HG03135 (cell line): ENCODE measurements around the gene HNRNPLL.

Experiments used
- ATAC-seq: cut with Tn5 transposase; IDR thresholded peaks from one replicate; pipeline ENCODE4 v1.9.1; 2021; ENCODE audit warnings: mild to moderate bottlenecking, moderate library complexity; ENCODE audit not compliant: unreplicated experiment

The HNRNPLL gene

GRCh38 chr2:38598200-38598990 lies 4.3 kb downstream of the HNRNPLL start:
- no peak for ATAC-seq

- ATAC-seq = no peak
Observed at GRCh38 chr2:38597115-38597514, 5.6 kb downstream of the HNRNPLL start.

- no peak for ATAC-seq
Observed at GRCh38 chr2:38596229-38596628, 6.5 kb downstream of the HNRNPLL start.

GRCh38 chr2:38592951-38593350 lies 9.8 kb downstream of the HNRNPLL start:
- no peak for ATAC-seq

DNA sequence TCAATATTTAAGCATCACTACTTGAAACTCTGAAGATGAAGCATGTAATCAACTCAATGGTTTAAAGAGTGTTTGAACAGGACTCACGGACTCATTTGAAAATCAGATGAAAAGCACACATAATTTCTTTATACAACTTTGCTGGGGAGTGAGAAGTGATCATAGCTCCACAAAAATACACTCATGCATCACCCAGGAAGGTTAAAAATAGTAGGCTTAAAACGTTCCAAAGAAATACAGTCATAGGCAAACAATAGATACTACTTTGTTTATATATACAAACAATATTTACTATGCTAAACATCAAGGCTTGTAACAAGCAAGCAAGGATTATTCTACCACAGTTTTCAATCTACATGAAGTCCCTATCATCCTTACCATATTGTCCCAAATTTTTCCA lies 11.6 kb downstream of the HNRNPLL start:
- no peak for ATAC-seq

GRCh38 chr2:38590053-38590452 lies 12.7 kb downstream of the HNRNPLL start:
- no peak for ATAC-seq

DNA sequence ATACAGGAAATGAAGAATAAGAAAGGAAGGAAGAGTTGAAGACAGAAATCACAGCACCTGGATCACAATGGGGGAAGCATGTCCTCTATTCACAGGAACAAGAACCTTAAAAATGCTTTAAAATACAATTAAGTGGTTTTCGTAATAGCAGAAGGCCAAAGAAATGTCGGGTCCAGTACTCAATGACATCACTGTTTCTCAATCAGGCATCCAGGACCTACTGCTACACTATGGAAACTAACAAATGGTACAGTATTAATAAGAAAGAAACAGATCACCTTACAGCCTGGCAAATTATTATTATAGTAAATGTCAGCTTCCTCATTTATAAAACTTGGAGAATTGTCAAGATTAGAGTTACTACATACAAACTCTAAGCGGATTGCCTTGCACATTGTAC lies 15.8 kb downstream of the HNRNPLL start:
- no peak for ATAC-seq

- no peak for ATAC-seq
Observed at GRCh38 chr2:38584881-38585280, 17.8 kb downstream of the HNRNPLL start.

GRCh38 chr2:38583994-38584393 lies 18.7 kb downstream of the HNRNPLL start:
- ATAC-seq = no peak

DNA sequence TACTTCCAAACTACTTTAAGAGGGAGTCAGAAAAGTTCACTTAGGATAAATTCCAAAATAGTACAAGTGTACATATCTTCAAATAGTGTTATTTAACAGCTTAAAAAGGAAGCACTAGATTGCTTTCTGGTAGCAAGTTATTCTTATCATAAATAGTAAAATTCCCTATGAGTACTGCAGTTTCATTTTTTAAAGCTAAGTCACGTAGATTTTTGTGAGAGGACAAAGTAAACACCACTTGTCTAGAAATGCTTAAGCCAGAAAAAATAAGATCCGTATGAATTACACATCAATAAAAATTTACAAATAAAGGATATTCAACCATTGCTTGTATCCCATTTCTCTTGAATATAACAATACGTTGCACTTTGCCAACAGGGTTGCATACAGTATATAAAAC lies 19.2 kb downstream of the HNRNPLL start:
- no peak for ATAC-seq

- ATAC-seq = no peak
Observed at GRCh38 chr2:38581193-38582147, 21.3 kb downstream of the HNRNPLL start.

DNA sequence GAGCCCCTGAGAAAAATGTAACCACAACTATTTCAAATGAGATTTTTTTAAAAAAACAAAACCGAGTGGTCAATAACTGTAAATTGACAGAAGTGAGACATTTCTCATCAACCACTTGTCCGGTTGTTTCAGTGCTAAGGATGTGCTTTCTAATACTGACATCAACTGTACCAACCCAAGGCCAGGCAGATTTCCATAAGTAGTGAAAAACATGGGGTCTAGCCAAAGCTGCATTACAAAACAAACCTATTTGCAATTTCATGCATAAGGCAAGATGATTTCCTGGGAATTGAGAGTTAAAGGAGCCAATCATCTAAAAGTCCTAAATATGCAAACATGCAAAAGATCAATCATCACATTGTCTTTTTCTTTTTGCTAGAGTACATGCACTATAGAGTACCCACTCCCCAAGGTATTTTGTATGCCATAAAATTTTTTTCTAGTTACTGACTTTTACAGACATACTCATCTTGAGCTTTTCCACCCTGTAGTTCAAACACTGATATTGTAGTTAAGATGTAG lies 22.6 kb downstream of the HNRNPLL start:
- ATAC-seq = no peak

DNA sequence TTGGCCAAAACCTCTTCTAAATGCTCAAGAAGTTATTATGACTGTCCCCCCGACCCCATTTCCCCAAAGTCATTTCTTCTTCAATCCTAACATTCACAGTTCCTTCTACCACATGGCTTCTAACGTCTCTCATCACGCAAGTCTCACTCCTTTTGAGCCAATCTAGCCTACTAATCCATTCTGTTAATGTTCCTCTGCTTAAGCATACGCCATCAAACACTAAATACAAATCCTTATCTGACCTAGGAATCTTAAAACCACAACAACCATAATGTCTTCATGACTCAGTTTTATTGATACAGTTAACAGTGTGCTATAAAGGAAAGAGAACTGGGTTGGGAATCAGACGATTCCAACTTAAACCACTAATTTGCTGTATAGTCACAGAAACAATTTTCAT lies 23.9 kb downstream of the HNRNPLL start:
- no peak for ATAC-seq

DNA sequence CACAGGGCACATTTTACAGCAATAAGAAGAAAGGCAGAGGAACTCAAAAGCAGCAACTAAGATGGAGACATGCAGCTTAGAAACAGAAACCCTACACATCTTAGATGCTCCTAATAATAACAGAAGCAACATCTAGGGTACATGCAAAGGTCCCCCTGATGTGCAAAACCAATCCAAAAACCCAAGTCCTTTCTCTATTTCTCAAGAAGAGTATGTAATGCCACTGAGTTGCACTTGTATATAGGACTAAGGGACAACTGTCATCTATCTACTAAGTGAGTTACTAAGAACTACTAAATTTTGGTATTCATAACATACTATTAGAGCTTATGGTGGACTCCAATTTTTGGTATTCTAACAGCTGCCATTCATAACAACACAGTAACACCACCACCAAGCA lies 28.4 kb downstream of the HNRNPLL start:
- ATAC-seq = no peak

DNA sequence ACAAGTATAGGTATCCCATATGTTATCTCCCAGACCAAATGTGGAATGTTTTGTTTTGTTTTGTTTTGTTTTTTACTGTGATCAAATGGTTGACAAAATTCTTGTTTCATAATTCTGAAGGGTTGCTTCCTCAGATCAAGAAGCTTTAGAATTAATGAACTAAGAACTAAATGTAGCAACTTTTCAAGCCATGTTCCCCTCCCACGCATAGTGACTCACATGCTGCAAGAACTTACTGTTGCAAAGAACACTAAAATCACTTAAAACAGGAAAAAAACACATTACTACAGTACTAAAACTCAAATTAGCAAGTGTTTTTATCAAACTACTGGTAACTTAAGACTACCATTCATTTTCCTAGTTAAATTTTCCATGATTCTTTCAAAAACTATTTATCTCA lies 30.6 kb downstream of the HNRNPLL start:
- ATAC-seq = no peak

DNA sequence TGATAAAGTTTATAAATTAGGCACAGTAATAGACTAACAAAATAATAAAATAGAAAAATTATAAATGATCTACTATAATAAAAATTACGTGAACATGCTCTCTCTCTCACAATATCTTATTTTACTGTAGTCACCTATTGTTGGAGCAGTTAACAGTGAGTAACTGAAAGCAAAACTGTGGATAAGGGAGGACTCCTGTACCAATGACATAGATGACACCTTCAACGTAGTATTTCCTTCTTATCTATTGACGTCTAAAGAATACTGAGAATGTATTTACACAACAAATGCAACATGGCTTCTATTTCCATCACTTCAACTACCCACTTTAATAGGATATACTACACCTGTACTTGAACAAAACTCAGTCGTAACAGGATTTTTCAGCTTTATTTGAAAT lies 31.5 kb downstream of the HNRNPLL start:
- no peak for ATAC-seq

GRCh38 chr2:38568724-38569436 lies 33.8 kb downstream of the HNRNPLL start:
- ATAC-seq = no peak

GRCh38 chr2:38565333-38565732 lies 37.4 kb downstream of the HNRNPLL start:
- no peak for ATAC-seq

- no peak for ATAC-seq
Observed at GRCh38 chr2:38561691-38562090, 41.0 kb downstream of the HNRNPLL start.

- ATAC-seq = no peak
Observed at GRCh38 chr2:38560092-38560491, 42.6 kb downstream of the HNRNPLL start.

DNA sequence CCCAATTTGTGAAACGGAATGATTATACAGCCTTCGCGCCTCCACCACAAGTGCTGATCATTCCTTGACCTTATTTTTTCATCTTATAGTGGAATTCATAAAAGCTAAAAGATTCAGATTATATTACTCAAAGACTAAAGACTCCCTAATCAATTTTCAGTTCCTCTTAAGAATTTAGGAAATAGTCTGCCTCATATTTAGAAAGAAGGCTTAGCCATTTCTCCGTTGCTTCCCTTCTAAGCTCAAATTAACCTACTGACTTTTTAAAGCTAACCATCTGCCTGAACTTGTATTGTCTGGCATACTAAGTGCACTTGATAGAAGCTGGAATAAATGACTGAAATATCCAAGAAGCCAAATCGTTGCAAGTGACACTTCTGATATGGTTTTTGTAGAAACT lies 44.7 kb downstream of the HNRNPLL start:
- ATAC-seq = no peak
